HL-60 (cell line): Measurements from ENCODE around the gene TRMT2B.

Source experiments
- POLR2AphosphoS5 ChIP-seq: IDR thresholded peaks from 2 replicates; pipeline ENCODE4 v1.6.1; 2012; ENCODE audit warnings: low read depth
- TF ChIP-seq, protein P1 (sequence below): IDR thresholded peaks from one replicate; pipeline ENCODE4 v1.5.1; 2011; ENCODE audit warnings: low read length, control low read depth, inconsistent platforms; ENCODE audit not compliant: insufficient read depth
- TF ChIP-seq, protein P2 (sequence below): IDR thresholded peaks from 2 replicates; pipeline ENCODE4 v1.6.1; 2012; ENCODE audit warnings: low read depth; ENCODE audit not compliant: insufficient replicate concordance

DNA sequence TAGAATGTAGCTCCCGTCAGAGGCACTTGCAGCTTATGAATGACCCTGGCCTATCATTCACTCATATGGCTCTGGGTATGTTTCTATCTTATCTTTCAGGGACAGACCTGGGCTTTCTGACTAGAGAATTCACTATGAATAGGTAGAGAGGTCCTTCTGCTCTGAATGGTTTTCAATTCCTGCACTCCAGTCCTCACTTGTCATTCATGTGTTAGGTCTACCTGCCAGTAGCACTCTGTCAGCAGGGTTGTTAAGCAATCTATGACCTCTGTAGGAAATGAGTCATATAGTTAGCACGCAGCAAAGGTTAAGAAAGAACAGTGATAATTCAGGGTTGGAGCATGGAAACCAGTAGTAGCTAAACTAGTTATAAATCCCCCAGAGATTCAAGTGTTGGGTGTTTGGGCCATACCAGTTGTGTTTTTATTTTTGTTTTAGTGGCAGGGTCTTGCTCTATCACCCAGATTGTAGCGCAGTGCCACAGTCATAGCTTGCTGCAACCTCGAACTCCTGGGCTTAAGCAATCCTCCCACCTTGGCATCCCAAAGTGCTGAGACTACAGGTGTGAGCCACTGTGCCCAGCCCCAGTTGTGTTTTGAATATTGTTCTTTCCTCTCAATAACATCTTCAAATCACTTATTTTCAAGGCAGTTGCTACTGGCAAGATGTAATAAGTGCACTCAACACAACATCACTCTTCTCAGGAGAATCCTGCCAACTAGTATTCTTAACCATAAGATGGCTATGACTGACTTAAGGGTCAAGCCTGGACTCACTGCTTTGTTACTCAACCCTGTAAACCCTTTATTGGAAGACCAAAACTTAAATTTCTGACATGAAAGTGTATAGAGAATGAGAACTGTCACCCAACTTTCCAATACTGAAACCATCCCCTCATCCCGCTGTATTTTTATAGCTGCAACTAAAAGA, 57.3 kb downstream of the TRMT2B start:
- TF ChIP-seq, protein P1, sequence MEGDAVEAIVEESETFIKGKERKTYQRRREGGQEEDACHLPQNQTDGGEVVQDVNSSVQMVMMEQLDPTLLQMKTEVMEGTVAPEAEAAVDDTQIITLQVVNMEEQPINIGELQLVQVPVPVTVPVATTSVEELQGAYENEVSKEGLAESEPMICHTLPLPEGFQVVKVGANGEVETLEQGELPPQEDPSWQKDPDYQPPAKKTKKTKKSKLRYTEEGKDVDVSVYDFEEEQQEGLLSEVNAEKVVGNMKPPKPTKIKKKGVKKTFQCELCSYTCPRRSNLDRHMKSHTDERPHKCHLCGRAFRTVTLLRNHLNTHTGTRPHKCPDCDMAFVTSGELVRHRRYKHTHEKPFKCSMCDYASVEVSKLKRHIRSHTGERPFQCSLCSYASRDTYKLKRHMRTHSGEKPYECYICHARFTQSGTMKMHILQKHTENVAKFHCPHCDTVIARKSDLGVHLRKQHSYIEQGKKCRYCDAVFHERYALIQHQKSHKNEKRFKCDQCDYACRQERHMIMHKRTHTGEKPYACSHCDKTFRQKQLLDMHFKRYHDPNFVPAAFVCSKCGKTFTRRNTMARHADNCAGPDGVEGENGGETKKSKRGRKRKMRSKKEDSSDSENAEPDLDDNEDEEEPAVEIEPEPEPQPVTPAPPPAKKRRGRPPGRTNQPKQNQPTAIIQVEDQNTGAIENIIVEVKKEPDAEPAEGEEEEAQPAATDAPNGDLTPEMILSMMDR: no peak
- TF ChIP-seq, protein P2, sequence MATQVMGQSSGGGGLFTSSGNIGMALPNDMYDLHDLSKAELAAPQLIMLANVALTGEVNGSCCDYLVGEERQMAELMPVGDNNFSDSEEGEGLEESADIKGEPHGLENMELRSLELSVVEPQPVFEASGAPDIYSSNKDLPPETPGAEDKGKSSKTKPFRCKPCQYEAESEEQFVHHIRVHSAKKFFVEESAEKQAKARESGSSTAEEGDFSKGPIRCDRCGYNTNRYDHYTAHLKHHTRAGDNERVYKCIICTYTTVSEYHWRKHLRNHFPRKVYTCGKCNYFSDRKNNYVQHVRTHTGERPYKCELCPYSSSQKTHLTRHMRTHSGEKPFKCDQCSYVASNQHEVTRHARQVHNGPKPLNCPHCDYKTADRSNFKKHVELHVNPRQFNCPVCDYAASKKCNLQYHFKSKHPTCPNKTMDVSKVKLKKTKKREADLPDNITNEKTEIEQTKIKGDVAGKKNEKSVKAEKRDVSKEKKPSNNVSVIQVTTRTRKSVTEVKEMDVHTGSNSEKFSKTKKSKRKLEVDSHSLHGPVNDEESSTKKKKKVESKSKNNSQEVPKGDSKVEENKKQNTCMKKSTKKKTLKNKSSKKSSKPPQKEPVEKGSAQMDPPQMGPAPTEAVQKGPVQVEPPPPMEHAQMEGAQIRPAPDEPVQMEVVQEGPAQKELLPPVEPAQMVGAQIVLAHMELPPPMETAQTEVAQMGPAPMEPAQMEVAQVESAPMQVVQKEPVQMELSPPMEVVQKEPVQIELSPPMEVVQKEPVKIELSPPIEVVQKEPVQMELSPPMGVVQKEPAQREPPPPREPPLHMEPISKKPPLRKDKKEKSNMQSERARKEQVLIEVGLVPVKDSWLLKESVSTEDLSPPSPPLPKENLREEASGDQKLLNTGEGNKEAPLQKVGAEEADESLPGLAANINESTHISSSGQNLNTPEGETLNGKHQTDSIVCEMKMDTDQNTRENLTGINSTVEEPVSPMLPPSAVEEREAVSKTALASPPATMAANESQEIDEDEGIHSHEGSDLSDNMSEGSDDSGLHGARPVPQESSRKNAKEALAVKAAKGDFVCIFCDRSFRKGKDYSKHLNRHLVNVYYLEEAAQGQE: no peak
- no peak for TF ChIP-seq POLR2AphosphoS5
